C4-2B (cell line): ENCODE measurements around the gene HS6ST1.

Experiments
- H3K27ac ChIP-seq: fragments of 450-650 bp; 2 replicates; pipeline ENCODE4 v1.5.1; 2017
- CTCF ChIP-seq: fragments of 450-650 bp; conservative IDR thresholded peaks from 2 replicates; pipeline ENCODE4 v1.5.1; 2017; ENCODE audit warnings: mild to moderate bottlenecking
- ZFX ChIP-seq: fragments of 450-650 bp; IDR thresholded peaks from 2 replicates; pipeline ENCODE4 v1.6.1; 2017

HS6ST1 gene

DNA sequence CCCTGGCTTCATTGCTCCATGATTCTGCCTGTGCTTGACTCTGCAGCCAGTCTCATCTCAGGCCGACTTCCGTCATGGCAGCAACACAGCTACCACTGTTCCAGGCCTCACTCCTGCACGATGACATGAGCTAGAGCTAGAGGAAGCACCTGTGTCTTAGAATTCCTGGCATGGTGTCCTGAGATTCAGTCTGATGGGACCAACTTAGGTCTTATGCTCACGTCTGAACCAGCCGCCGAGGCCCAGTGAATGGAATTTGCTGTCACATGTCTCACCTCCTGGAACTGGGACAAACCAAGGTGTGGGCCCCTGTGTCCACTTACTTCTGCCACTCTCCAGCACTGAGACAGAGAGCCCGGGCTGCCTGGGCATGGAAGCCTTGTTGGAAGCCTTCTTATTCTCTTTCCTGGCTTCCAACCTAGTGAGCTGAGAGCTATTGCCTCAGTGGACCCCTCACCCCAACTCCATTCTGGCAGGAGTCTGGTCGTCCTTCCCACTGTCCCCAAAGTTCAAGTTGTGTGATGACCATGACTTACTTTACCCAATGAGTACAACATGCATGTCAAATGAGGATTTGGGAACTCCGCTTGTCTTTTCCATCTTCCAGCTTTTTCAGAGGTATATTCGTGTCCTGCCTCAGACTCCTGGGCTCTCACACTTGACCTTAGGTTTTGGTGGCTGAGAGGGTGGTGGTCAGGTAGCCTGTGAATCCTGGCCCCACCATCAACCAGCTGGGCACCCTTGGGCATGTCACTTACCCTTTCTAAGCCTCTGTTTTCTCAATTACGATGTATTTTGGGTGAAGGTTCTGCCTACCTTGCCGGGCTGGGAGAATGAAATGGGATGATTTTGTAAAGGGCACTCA is 39.1 kb upstream of the HS6ST1 start:
- TF ChIP-seq CTCF (no peak), ZFX (no peak)
- no peak overlapping the region for H3K27ac ChIP-seq

DNA sequence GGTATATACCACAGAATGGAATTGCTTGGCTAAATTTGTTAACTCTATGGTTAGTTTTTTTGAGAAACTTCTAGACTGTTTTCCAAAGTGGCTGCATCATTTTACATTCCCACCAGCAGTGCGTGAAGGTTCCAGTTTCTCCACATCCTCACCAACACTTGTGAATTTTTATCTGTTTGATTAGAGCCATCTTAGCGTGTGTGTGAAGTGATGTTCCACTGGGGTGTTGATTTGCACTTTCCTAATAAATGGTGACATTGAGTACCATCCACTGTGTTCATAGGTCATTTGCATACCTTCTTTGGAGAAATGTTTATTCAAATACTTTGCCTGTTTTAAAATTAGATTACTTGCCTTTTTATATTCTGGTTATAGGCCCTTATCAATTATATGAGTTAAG is 37.5 kb upstream of the HS6ST1 start:
- H3K27ac ChIP-seq, result no peak overlapping the region
- TF ChIP-seq ZFX (no peak), CTCF (no peak)

- TF ChIP-seq ZFX (no peak), CTCF (no peak)
- H3K27ac ChIP-seq, result no peak overlapping the region
Observed at GRCh38 chr2:128354726-128355470, 36.2 kb upstream of the HS6ST1 start.

- TF ChIP-seq ZFX (no peak), CTCF (no peak)
- H3K27ac ChIP-seq, result no peak overlapping the region
Observed at GRCh38 chr2:128354161-128354560, 35.5 kb upstream of the HS6ST1 start.

- H3K27ac ChIP-seq, result no peak overlapping the region
- TF ChIP-seq ZFX (no peak), CTCF (no peak)
Observed at GRCh38 chr2:128350736-128351135, 32.1 kb upstream of the HS6ST1 start.

- no peak overlapping the region for H3K27ac ChIP-seq
- TF ChIP-seq ZFX (no peak), CTCF (no peak)
Observed at GRCh38 chr2:128348701-128349100, 30.0 kb upstream of the HS6ST1 start.
